ENCODE data around the gene C4B. TPM values are rescaled to one million over a fixed set of nuclear protein-coding genes. Genes with fewer than 3 reads are reported as not detected.

Gene C4B
- total RNA-seq, 1 experiment from 2014 or later, result 3.7 TPM

DNA sequence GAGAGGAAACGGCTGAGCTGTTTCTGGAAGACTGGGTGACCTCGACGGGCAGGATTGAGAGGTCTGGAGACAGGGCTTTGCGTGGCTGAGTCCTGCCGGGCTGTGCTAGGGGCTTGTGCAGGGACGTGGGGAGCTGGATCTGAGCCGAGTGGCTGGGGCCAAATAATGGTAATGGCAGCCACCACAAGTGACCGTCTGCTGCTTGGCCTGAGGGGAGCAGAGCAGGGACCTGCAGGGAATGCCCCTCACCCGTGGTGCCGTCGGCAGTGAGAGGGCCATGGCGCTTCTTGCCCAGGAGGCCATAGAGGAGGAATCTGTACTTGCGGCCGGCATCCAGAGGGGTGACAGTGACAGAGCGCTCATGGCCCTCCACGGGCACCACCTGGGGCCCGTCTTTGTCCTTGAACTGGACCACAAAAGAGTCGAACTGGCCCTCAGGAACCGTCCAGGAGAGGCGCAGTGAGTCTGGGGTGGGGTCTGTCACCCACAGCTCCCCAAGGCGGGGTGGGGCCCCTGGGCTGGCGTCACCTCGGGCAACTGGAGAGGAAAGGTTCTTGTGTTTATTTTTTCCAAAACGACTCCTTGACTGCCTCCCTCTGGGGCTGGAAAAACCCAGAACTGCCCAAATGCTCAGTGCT, 55.4 kb downstream of the C4B start:
- no peak for TF ChIP-seq TP53 (CRISPR knock-in tag; IDR thresholded peaks at IDR 0.05)
- no peak for TF ChIP-seq PRRX2 (CRISPR knock-in tag; IDR thresholded peaks at IDR 0.05)
- TF ChIP-seq, protein P1, sequence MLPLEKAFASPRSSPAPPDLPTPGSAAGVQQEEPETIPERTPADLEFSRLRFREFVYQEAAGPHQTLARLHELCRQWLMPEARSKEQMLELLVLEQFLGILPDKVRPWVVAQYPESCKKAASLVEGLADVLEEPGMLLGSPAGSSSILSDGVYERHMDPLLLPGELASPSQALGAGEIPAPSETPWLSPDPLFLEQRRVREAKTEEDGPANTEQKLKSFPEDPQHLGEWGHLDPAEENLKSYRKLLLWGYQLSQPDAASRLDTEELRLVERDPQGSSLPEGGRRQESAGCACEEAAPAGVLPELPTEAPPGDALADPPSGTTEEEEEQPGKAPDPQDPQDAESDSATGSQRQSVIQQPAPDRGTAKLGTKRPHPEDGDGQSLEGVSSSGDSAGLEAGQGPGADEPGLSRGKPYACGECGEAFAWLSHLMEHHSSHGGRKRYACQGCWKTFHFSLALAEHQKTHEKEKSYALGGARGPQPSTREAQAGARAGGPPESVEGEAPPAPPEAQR (CRISPR knock-in tag; IDR thresholded peaks at IDR 0.05), result no peak
- no peak for TF ChIP-seq ETV6 (CRISPR knock-in tag; IDR thresholded peaks at IDR 0.05)
- TF ChIP-seq ARID4B (CRISPR knock-in tag; IDR thresholded peaks at IDR 0.05; ENCODE audit: borderline replicate concordance), result no peak
- no peak for TF ChIP-seq FOXP1 (CRISPR knock-in tag; IDR thresholded peaks at IDR 0.05; ENCODE audit: borderline replicate concordance)
- TF ChIP-seq JAZF1 (CRISPR knock-in tag; IDR thresholded peaks at IDR 0.05), result no peak
- no peak for TF ChIP-seq ZNF232 (CRISPR knock-in tag; IDR thresholded peaks at IDR 0.05)
- TF ChIP-seq, protein P2, sequence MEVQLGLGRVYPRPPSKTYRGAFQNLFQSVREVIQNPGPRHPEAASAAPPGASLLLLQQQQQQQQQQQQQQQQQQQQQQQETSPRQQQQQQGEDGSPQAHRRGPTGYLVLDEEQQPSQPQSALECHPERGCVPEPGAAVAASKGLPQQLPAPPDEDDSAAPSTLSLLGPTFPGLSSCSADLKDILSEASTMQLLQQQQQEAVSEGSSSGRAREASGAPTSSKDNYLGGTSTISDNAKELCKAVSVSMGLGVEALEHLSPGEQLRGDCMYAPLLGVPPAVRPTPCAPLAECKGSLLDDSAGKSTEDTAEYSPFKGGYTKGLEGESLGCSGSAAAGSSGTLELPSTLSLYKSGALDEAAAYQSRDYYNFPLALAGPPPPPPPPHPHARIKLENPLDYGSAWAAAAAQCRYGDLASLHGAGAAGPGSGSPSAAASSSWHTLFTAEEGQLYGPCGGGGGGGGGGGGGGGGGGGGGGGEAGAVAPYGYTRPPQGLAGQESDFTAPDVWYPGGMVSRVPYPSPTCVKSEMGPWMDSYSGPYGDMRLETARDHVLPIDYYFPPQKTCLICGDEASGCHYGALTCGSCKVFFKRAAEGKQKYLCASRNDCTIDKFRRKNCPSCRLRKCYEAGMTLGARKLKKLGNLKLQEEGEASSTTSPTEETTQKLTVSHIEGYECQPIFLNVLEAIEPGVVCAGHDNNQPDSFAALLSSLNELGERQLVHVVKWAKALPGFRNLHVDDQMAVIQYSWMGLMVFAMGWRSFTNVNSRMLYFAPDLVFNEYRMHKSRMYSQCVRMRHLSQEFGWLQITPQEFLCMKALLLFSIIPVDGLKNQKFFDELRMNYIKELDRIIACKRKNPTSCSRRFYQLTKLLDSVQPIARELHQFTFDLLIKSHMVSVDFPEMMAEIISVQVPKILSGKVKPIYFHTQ (CRISPR knock-in tag; IDR thresholded peaks at IDR 0.05), result no peak
- TF ChIP-seq, protein P3, sequence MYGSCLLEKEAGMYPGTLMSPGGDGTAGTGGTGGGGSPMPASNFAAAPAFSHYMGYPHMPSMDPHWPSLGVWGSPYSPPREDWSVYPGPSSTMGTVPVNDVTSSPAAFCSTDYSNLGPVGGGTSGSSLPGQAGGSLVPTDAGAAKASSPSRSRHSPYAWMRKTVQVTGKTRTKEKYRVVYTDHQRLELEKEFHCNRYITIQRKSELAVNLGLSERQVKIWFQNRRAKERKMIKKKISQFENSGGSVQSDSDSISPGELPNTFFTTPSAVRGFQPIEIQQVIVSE (CRISPR knock-in tag; IDR thresholded peaks at IDR 0.05; ENCODE audit: borderline replicate concordance), result no peak
- TF ChIP-seq, protein P4, sequence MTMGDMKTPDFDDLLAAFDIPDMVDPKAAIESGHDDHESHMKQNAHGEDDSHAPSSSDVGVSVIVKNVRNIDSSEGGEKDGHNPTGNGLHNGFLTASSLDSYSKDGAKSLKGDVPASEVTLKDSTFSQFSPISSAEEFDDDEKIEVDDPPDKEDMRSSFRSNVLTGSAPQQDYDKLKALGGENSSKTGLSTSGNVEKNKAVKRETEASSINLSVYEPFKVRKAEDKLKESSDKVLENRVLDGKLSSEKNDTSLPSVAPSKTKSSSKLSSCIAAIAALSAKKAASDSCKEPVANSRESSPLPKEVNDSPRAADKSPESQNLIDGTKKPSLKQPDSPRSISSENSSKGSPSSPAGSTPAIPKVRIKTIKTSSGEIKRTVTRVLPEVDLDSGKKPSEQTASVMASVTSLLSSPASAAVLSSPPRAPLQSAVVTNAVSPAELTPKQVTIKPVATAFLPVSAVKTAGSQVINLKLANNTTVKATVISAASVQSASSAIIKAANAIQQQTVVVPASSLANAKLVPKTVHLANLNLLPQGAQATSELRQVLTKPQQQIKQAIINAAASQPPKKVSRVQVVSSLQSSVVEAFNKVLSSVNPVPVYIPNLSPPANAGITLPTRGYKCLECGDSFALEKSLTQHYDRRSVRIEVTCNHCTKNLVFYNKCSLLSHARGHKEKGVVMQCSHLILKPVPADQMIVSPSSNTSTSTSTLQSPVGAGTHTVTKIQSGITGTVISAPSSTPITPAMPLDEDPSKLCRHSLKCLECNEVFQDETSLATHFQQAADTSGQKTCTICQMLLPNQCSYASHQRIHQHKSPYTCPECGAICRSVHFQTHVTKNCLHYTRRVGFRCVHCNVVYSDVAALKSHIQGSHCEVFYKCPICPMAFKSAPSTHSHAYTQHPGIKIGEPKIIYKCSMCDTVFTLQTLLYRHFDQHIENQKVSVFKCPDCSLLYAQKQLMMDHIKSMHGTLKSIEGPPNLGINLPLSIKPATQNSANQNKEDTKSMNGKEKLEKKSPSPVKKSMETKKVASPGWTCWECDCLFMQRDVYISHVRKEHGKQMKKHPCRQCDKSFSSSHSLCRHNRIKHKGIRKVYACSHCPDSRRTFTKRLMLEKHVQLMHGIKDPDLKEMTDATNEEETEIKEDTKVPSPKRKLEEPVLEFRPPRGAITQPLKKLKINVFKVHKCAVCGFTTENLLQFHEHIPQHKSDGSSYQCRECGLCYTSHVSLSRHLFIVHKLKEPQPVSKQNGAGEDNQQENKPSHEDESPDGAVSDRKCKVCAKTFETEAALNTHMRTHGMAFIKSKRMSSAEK (CRISPR knock-in tag; IDR thresholded peaks at IDR 0.05; ENCODE audit: borderline replicate concordance), result no peak
- TF ChIP-seq GTF2I (CRISPR knock-in tag; conservative IDR thresholded peaks at IDR 0.05), result no peak
- no peak for TF ChIP-seq USF1 (CRISPR knock-in tag; IDR thresholded peaks at IDR 0.05)
- no peak for TF ChIP-seq SP1 (CRISPR knock-in tag; conservative IDR thresholded peaks at IDR 0.05)
- no peak for TF ChIP-seq RORB (CRISPR knock-in tag; IDR thresholded peaks at IDR 0.05)
- no peak for TF ChIP-seq STAT6 (CRISPR knock-in tag; conservative IDR thresholded peaks at IDR 0.05; ENCODE audit: low read depth)
- TF ChIP-seq TEAD1 (CRISPR knock-in tag; IDR thresholded peaks at IDR 0.05), result no peak
- TF ChIP-seq JUN (CRISPR knock-in tag; IDR thresholded peaks at IDR 0.05), result no peak
- no peak for TF ChIP-seq SMAD4 (CRISPR knock-in tag; IDR thresholded peaks at IDR 0.05)
- H3K4me3 Mint-ChIP-seq, result no peak overlapping the region
- no peak overlapping the region for H3K27ac Mint-ChIP-seq
- CTCF ChIA-PET, result interaction anchor here (0.6 to 3.1 kb wide), 5 partner anchors 18 to 125 kb away, joined by 3 to 14 read pairs (median 6); no protein-coding TSS in a partner anchor
- H3K9me3 Mint-ChIP-seq, result no peaks in the 10 kb centered on the region
- peaks cover 13% of the 10 kb centered on the region for H3K4me1 Mint-ChIP-seq
- no peaks in the 10 kb centered on the region for H3K36me3 Mint-ChIP-seq
- H3K27me3 Mint-ChIP-seq (ENCODE audit: low read depth), result no peaks in the 10 kb centered on the region
- no peak for ATAC-seq
- DNase-seq (ENCODE audit: low spot score), result no peak
- POLR2A ChIA-PET, result no interaction called here

All from WTC11 (cell line).